HG03457 (cell line): ENCODE data around the gene KRTAP5-2.
"Not testable (repeated sequence)": the region's sequence is repeated elsewhere in the genome, so short reads cannot be mapped to it uniquely, and the experiment has no call there.

Experiments
- ATAC-seq: cut with Tn5 transposase; IDR thresholded peaks from one replicate; pipeline ENCODE4 v1.9.1; 2021; ENCODE audit warnings: moderate number of reproducible peaks; ENCODE audit not compliant: unreplicated experiment

Gene KRTAP5-2

GRCh38 chr11:1592628-1593027 lies 5.5 kb downstream of the KRTAP5-2 start:
- no peak for ATAC-seq

- ATAC-seq = no peak
Measured at GRCh38 chr11:1589996-1590395, 8.1 kb downstream of the KRTAP5-2 start.

- not testable (repeated sequence) for ATAC-seq
Measured at GRCh38 chr11:1589191-1589963, 8.7 kb downstream of the KRTAP5-2 start.

GRCh38 chr11:1586699-1587098 lies 11.4 kb downstream of the KRTAP5-2 start:
- ATAC-seq = no peak

GRCh38 chr11:1584661-1585370 lies 13.3 kb downstream of the KRTAP5-2 start, which contains the start of gene KRTAP5-1:
TSS of gene KRTAP5-1 (minus strand) at chr11:1585283. CDS start at chr11:1585249, 34 bp downstream.
- ATAC-seq = not testable (repeated sequence)

- ATAC-seq = not testable (repeated sequence)
Measured at GRCh38 chr11:1582909-1583308, 15.2 kb downstream of the KRTAP5-2 start.

GRCh38 chr11:1581976-1582375 lies 16.1 kb downstream of the KRTAP5-2 start:
- ATAC-seq = no peak

- no peak for ATAC-seq
Measured at GRCh38 chr11:1576825-1577224, 21.3 kb downstream of the KRTAP5-2 start.

- not testable (repeated sequence) for ATAC-seq
Measured at GRCh38 chr11:1575756-1576155, 22.3 kb downstream of the KRTAP5-2 start.

- no peak for ATAC-seq
Measured at GRCh38 chr11:1574933-1575242, 23.2 kb downstream of the KRTAP5-2 start.

GRCh38 chr11:1574238-1574932 lies 23.7 kb downstream of the KRTAP5-2 start:
- no peak for ATAC-seq

- ATAC-seq = no peak
Measured at GRCh38 chr11:1573903-1574237, 24.2 kb downstream of the KRTAP5-2 start.

GRCh38 chr11:1573077-1573902 lies 24.8 kb downstream of the KRTAP5-2 start:
- no peak for ATAC-seq

GRCh38 chr11:1572197-1573076 lies 25.7 kb downstream of the KRTAP5-2 start, which contains the start of gene DUSP8:
TSS of gene DUSP8 (minus strand) at chr11:1572271. CDS start at chr11:1565826, 6,445 bp downstream.
- ATAC-seq = no peak

- no peak for ATAC-seq
Measured at GRCh38 chr11:1571760-1572196, 26.3 kb downstream of the KRTAP5-2 start.

- ATAC-seq = no peak
Measured at GRCh38 chr11:1570896-1571759, 27.0 kb downstream of the KRTAP5-2 start.

- ATAC-seq = no peak
Measured at GRCh38 chr11:1570531-1570895, 27.6 kb downstream of the KRTAP5-2 start.

- no peak for ATAC-seq
Measured at GRCh38 chr11:1570001-1570453, 28.1 kb downstream of the KRTAP5-2 start.

GRCh38 chr11:1569251-1569780 lies 28.8 kb downstream of the KRTAP5-2 start:
- ATAC-seq = no peak
